ENCODE measurements around the gene TGFB2. TPM values are rescaled to one million over a fixed set of nuclear protein-coding genes. Genes with fewer than 3 reads are reported as not detected.

Gene TGFB2
- polyA plus RNA-seq, 1 donor from 2014 or later = 0.10 TPM

DNA sequence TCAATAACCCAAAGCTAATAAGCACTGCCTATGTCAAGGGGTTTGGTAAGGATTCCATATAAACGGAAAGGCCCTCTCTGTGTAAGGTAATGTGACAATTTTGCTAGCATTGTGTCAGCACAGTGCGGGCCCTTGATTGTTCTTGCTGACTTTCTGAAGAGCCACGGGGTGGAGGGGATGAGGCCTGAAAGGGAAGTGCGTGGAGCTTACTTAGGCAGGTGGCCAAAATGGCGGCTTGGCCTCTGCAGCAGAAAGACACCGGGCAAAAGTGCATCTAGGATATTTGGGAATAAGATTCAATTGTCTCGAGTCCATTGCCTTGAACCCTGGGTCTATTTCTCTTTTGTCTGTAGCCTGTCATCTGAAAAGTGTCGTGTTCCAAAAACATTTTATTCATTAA, 114.3 kb downstream of the TGFB2 start:
- Histone ChIP-seq H3K4me3 (ENCODE audit: low read length) (no peak overlapping the region), H3K9me2 (ENCODE audit: insufficient read depth, low read length) (no peaks in the 10 kb centered on the region), H3K79me2 (replicated peaks; ENCODE audit: insufficient read depth, low read length) (no peaks in the 10 kb centered on the region), H3K9me3 (ENCODE audit: low read length) (no peaks in the 10 kb centered on the region), H3K9ac (ENCODE audit: low read length) (no peak overlapping the region), H3K4me2 (ENCODE audit: low read length) (no peak overlapping the region), H2AFZ (ENCODE audit: low read depth, low read length) (no peak overlapping the region), H4K20me1 (ENCODE audit: insufficient read depth) (no peaks in the 10 kb centered on the region), H3K27ac (ENCODE audit: low read length) (no peak overlapping the region), H3K36me3 (ENCODE audit: insufficient read depth, low read length) (no peaks in the 10 kb centered on the region), H3K27me3 (ENCODE audit: insufficient read depth, low read depth, low read length) (no peaks in the 10 kb centered on the region), H3F3A (ENCODE audit: insufficient read depth, low read length, poor library complexity, severe bottlenecking) (no peaks in the 10 kb centered on the region)
- TF ChIP-seq, protein P1, sequence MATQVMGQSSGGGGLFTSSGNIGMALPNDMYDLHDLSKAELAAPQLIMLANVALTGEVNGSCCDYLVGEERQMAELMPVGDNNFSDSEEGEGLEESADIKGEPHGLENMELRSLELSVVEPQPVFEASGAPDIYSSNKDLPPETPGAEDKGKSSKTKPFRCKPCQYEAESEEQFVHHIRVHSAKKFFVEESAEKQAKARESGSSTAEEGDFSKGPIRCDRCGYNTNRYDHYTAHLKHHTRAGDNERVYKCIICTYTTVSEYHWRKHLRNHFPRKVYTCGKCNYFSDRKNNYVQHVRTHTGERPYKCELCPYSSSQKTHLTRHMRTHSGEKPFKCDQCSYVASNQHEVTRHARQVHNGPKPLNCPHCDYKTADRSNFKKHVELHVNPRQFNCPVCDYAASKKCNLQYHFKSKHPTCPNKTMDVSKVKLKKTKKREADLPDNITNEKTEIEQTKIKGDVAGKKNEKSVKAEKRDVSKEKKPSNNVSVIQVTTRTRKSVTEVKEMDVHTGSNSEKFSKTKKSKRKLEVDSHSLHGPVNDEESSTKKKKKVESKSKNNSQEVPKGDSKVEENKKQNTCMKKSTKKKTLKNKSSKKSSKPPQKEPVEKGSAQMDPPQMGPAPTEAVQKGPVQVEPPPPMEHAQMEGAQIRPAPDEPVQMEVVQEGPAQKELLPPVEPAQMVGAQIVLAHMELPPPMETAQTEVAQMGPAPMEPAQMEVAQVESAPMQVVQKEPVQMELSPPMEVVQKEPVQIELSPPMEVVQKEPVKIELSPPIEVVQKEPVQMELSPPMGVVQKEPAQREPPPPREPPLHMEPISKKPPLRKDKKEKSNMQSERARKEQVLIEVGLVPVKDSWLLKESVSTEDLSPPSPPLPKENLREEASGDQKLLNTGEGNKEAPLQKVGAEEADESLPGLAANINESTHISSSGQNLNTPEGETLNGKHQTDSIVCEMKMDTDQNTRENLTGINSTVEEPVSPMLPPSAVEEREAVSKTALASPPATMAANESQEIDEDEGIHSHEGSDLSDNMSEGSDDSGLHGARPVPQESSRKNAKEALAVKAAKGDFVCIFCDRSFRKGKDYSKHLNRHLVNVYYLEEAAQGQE (IDR thresholded peaks at IDR 0.05; ENCODE audit: borderline replicate concordance) = no peak
- TF ChIP-seq TAF1 (IDR thresholded peaks at IDR 0.05; ENCODE audit: low read depth) (no peak), POLR2AphosphoS5 (IDR thresholded peaks at IDR 0.05) (no peak), RAD21 (conservative IDR thresholded peaks at IDR 0.05) (no peak), SMC3 (conservative IDR thresholded peaks at IDR 0.05; ENCODE audit: poor library complexity) (no peak), MXI1 (conservative IDR thresholded peaks at IDR 0.05; ENCODE audit: poor library complexity, severe bottlenecking) (no peak), EP300 (conservative IDR thresholded peaks at IDR 0.05; ENCODE audit: poor library complexity, severe bottlenecking) (no peak), EZH2 (IDR thresholded peaks at IDR 0.05; ENCODE audit: borderline replicate concordance, insufficient read depth, low read length, poor library complexity, severe bottlenecking) (no peak)
- TF ChIP-seq, protein P2, sequence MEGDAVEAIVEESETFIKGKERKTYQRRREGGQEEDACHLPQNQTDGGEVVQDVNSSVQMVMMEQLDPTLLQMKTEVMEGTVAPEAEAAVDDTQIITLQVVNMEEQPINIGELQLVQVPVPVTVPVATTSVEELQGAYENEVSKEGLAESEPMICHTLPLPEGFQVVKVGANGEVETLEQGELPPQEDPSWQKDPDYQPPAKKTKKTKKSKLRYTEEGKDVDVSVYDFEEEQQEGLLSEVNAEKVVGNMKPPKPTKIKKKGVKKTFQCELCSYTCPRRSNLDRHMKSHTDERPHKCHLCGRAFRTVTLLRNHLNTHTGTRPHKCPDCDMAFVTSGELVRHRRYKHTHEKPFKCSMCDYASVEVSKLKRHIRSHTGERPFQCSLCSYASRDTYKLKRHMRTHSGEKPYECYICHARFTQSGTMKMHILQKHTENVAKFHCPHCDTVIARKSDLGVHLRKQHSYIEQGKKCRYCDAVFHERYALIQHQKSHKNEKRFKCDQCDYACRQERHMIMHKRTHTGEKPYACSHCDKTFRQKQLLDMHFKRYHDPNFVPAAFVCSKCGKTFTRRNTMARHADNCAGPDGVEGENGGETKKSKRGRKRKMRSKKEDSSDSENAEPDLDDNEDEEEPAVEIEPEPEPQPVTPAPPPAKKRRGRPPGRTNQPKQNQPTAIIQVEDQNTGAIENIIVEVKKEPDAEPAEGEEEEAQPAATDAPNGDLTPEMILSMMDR (IDR thresholded peaks at IDR 0.05; ENCODE audit: poor library complexity, severe bottlenecking) = no peak

DNA sequence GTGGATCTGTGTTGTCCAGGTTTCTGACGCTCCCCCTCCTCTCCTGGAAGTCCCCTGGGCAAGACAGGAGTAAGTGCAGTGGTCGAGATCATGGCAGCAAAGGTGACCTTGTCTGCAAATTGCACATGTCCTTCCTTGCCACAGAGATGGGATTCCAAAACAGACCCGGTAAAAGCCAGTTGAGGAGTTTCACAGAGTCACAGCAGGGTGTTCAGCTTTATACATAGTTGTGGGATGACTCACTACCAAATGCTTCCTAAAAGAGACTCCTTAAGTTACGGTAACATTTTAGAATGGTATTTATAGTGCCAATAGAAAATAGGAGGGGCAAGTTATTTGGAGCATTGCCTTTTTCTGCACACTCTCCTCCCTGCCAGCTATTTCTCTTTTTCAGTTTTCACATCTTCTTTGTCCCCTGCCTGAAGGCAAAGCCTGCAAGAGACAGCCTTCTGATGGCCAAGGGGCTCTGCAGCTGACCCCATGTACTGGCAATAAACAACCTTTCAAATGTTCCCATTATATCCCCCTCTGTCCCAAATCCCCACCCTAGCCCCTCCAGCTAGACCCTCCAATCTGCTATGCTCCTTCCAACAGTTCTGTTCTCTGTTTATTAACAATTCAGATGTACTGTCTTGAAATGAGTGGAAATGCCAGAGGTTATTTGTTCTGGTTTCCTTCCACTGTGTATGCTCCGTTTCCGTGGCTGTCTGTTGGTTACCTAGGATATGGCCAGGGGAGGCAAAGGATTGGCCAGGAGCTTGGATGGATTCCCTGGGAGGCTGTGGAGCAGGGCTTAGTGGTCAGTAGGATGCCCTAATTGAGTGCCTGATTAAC, 115.0 kb downstream of the TGFB2 start:
- Histone ChIP-seq H3K79me2 (replicated peaks; ENCODE audit: insufficient read depth, low read length) (no peaks in the 10 kb centered on the region), H3K4me2 (ENCODE audit: low read length) (no peak overlapping the region), H3K4me3 (ENCODE audit: low read length) (no peak overlapping the region), H3K9me2 (ENCODE audit: insufficient read depth, low read length) (no peaks in the 10 kb centered on the region), H3F3A (ENCODE audit: insufficient read depth, low read length, poor library complexity, severe bottlenecking) (no peaks in the 10 kb centered on the region), H3K27ac (ENCODE audit: low read length) (no peak overlapping the region), H3K27me3 (ENCODE audit: insufficient read depth, low read depth, low read length) (no peaks in the 10 kb centered on the region), H2AFZ (ENCODE audit: low read depth, low read length) (no peak overlapping the region), H3K9me3 (ENCODE audit: low read length) (no peaks in the 10 kb centered on the region), H3K36me3 (ENCODE audit: insufficient read depth, low read length) (no peaks in the 10 kb centered on the region), H4K20me1 (ENCODE audit: insufficient read depth) (no peaks in the 10 kb centered on the region), H3K9ac (ENCODE audit: low read length) (no peak overlapping the region)
- TF ChIP-seq MXI1 (conservative IDR thresholded peaks at IDR 0.05; ENCODE audit: poor library complexity, severe bottlenecking) = no peak
- TF ChIP-seq, protein P1 (IDR thresholded peaks at IDR 0.05; ENCODE audit: borderline replicate concordance) = no peak
- TF ChIP-seq TAF1 (IDR thresholded peaks at IDR 0.05; ENCODE audit: low read depth) = no peak
- TF ChIP-seq RAD21 (conservative IDR thresholded peaks at IDR 0.05) = no peak
- no peak for TF ChIP-seq POLR2AphosphoS5 (IDR thresholded peaks at IDR 0.05)

All from neural cell (in vitro differentiated cells).